WERI-Rb-1 (cell line): ENCODE measurements around the gene PANK1.

Source experiments
- DNase-seq: peaks from one replicate; pipeline ENCODE4 v3.0.0-alpha.2; 2020
- H3K27ac ChIP-seq: fragments of 250-450 bp; sonication (Bioruptor Pico); 2 replicates; pipeline ENCODE4 v1.5.1; 2020; ENCODE audit warnings: mild to moderate bottlenecking, moderate library complexity
- H3K27me3 ChIP-seq: fragments of 250-450 bp; sonication (Bioruptor Pico); 2 replicates; pipeline ENCODE4 v1.5.1; 2021; ENCODE audit warnings: mild to moderate bottlenecking, low read depth, moderate library complexity; ENCODE audit not compliant: insufficient read depth, severe bottlenecking
- H3K36me3 ChIP-seq: fragments of 250-450 bp; sonication (Bioruptor Pico); 2 replicates; pipeline ENCODE4 v1.5.1; 2020; ENCODE audit warnings: mild to moderate bottlenecking, moderate library complexity
- H3K4me3 ChIP-seq: 2 replicates; pipeline ENCODE4 v1.5.1; 2011; ENCODE audit warnings: low read depth, mild to moderate bottlenecking, control low read depth, low read length
- H3K9me3 ChIP-seq: fragments of 250-450 bp; sonication (Bioruptor Pico); 2 replicates; pipeline ENCODE4 v1.5.1; 2021; ENCODE audit warnings: mild to moderate bottlenecking, moderate library complexity; ENCODE audit not compliant: severe bottlenecking
- TF ChIP-seq, protein P1 (sequence below): IDR thresholded peaks from 2 replicates; pipeline ENCODE4 v1.5.1; 2011; ENCODE audit warnings: low read depth, mild to moderate bottlenecking, control low read depth, inconsistent platforms, low read length

PANK1 gene

DNA sequence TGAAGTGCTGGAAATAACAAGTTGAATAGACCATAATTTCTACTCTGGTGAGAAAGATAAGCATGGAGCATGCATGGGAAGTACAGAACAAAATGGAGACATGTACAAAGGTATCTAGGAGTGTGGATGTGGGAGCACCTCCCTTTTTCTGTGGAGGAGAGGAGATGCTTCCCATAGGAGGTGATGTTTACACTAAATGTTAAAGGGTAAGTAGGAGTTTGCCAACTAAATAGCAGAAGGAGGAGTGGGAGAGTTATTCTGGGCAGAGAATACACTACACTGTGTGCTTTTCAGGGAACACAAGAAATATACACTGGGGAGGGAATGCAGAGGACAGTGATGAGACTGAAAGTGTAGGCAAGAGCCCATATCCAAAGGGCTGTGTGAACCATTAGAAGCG, 21.1 kb upstream of the PANK1 start:
- no peak for DNase-seq
- TF ChIP-seq, protein P1, sequence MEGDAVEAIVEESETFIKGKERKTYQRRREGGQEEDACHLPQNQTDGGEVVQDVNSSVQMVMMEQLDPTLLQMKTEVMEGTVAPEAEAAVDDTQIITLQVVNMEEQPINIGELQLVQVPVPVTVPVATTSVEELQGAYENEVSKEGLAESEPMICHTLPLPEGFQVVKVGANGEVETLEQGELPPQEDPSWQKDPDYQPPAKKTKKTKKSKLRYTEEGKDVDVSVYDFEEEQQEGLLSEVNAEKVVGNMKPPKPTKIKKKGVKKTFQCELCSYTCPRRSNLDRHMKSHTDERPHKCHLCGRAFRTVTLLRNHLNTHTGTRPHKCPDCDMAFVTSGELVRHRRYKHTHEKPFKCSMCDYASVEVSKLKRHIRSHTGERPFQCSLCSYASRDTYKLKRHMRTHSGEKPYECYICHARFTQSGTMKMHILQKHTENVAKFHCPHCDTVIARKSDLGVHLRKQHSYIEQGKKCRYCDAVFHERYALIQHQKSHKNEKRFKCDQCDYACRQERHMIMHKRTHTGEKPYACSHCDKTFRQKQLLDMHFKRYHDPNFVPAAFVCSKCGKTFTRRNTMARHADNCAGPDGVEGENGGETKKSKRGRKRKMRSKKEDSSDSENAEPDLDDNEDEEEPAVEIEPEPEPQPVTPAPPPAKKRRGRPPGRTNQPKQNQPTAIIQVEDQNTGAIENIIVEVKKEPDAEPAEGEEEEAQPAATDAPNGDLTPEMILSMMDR = no peak
- Histone ChIP-seq H3K27me3 (no peaks in the 10 kb centered on the region), H3K4me3 (no peak overlapping the region), H3K36me3 (no peaks in the 10 kb centered on the region), H3K9me3 (no peaks in the 10 kb centered on the region), H3K27ac (no peak overlapping the region)

DNA sequence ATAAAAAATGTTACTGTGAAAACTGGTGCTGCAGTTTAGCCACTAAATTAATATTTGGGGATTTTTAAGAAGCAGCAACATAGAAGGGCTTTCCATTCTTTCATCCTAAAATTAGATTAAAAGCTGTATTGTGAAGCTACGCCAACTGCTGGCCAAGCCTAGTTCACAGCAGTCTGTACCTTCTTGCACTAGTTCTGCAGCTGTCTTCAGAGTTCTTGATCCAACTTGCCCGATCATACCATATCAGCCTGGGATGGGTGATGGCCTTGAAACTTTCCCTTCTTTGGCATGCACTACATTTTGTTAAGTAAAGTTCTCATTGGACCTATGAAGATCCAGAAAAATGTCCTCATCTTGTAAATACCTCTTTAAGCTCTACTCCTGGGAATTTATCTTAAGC, 20.3 kb upstream of the PANK1 start:
- no peak for DNase-seq
- H3K27ac ChIP-seq = no peak overlapping the region
- no peaks in the 10 kb centered on the region for H3K27me3 ChIP-seq
- TF ChIP-seq, protein P1 = no peak
- H3K4me3 ChIP-seq = no peak overlapping the region
- no peaks in the 10 kb centered on the region for H3K36me3 ChIP-seq
- H3K9me3 ChIP-seq = no peaks in the 10 kb centered on the region

DNA sequence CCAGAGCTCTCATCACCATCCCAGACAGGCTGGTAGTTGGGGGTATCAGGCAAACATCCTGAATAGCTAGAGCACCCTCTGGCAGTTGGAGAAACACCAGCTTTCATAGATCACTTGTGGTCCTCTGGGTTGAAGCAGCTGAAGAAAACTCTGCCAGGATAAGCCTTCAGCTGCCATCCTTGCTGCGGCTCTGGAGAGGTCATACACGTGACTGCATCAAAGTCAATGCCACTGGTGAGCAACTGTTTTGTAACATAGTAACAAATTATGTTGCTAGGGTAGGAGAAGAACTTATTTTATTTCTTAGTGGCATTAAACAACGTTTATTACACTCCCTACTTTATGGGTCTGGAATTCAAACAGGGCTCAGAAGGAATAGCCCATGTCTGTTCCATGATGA, 19.2 kb upstream of the PANK1 start:
- TF ChIP-seq, protein P1 = no peak

DNA sequence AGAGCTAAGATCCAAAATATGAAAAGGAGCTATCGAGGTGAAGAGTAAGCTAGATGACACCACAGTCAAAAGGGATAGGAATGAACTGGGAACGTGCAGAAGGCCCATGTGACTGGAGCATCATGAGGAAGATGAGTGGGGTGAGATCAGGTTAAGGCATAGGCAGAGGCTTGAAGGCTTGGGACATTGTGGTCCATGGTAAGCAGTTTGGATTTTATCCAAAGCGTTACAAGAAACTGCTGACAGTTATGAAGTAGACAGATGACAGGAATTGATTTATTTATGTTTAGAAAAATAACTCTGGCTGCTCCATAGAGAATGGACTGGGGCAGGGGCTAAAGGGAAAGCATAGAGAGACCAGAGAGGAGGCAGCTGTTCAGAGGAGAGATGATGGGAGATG, 18.1 kb upstream of the PANK1 start:
- Histone ChIP-seq H3K27me3 (no peaks in the 10 kb centered on the region), H3K36me3 (no peaks in the 10 kb centered on the region), H3K9me3 (no peaks in the 10 kb centered on the region), H3K27ac (no peak overlapping the region), H3K4me3 (no peak overlapping the region)
- DNase-seq = no peak
- TF ChIP-seq, protein P1 = no peak

More for the DNA sequence above, 19.2 kb upstream of the PANK1 start:
- Histone ChIP-seq H3K9me3 (no peaks in the 10 kb centered on the region), H3K27ac (no peak overlapping the region), H3K36me3 (no peaks in the 10 kb centered on the region), H3K4me3 (no peak overlapping the region), H3K27me3 (no peaks in the 10 kb centered on the region)
- DNase-seq = no peak

DNA sequence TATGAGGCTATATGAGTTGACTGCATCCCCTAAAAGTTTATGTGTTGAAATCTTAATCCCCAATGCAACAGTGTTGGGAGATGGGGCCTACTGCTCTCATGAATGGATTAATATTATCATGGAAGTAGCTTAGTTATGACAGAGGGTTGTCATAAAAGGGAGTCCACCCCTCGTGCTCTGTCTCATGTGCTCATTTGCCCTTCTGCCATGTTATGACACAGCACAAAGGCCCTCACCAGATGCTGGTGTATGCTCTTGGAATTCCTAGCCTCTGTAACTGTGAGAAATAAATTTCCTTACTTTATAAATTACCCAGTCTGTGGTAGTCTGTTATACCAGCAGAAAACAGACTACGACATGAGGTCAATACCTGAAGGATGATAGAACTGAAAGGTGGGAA, 17.6 kb upstream of the PANK1 start:
- TF ChIP-seq, protein P1 = no peak
- no peaks in the 10 kb centered on the region for H3K27me3 ChIP-seq
- H3K9me3 ChIP-seq = no peaks in the 10 kb centered on the region
- no peak overlapping the region for H3K4me3 ChIP-seq
- H3K36me3 ChIP-seq = no peaks in the 10 kb centered on the region
- DNase-seq = no peak
- H3K27ac ChIP-seq = no peak overlapping the region
